Ectodermal cell (in vitro differentiated cells): ENCODE measurements around the gene STX8.
"Not testable (repeated sequence)": the region's sequence is repeated elsewhere in the genome, so short reads cannot be mapped to it uniquely, and the experiment has no call there.

Experiments used
- H3K27ac ChIP-seq: 2 replicates; pipeline ENCODE4 v1.7.0; 2013; ENCODE audit warnings: mild to moderate bottlenecking, low read depth, low read length; ENCODE audit not compliant: insufficient read depth, poor library complexity, severe bottlenecking
- H3K27me3 ChIP-seq: 2 replicates; pipeline ENCODE4 v1.7.0; 2013; ENCODE audit warnings: mild to moderate bottlenecking, low read length; ENCODE audit not compliant: insufficient read depth, control insufficient read depth, poor library complexity, severe bottlenecking
- H3K36me3 ChIP-seq: one replicate; pipeline ENCODE4 v1.7.0; 2013; ENCODE audit warnings: low read length; ENCODE audit not compliant: control insufficient read depth, insufficient read depth
- H3K4me1 ChIP-seq: one replicate; pipeline ENCODE4 v1.7.0; 2013; ENCODE audit warnings: low read length; ENCODE audit not compliant: control insufficient read depth, insufficient read depth
- H3K4me3 ChIP-seq: 2 replicates; pipeline ENCODE4 v1.7.0; 2013; ENCODE audit warnings: low read depth, low read length, control low read depth; ENCODE audit not compliant: insufficient read depth
- H3K9me3 ChIP-seq: 2 replicates; pipeline ENCODE4 v1.7.0; 2013; ENCODE audit warnings: mild to moderate bottlenecking, low read length, moderate library complexity; ENCODE audit not compliant: control insufficient read depth
- WGBS, 2 experiments: methylation state at CpG; one replicate each; pipeline ENCODE4 v1.1.7; 2013; ENCODE audit warnings: missing lambda C conversion rate in 2 of 2; 5-methylcytosine and 5-hydroxymethylcytosine counted together

STX8 gene

DNA sequence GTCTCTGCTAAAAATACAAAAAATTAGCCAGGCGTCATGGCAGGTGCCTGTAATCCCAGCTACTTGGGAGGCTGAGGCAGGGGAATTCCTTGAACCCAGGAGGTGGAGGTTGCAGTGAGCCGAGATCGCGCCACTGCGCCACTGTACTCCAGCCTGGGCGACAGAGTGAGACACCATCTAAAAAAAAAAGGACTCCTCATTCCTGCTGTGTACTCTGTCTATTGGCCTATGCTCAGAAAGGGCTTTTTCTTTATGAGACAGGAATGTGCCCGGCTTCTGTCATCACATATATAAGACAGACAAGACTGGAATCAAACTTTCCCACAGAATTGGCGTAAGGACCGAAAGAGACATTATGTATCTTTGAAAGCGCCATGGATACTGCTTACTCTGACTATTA is 236.1 kb downstream of the STX8 start:
- H3K36me3 ChIP-seq, H3K27ac ChIP-seq, H3K4me3 ChIP-seq, H3K27me3 ChIP-seq, H3K9me3 ChIP-seq, H3K4me1 ChIP-seq: not testable (repeated sequence)
- WGBS, 2 experiments: 87 to 90% methylated on average over 10 of the region's 10 CpGs

DNA sequence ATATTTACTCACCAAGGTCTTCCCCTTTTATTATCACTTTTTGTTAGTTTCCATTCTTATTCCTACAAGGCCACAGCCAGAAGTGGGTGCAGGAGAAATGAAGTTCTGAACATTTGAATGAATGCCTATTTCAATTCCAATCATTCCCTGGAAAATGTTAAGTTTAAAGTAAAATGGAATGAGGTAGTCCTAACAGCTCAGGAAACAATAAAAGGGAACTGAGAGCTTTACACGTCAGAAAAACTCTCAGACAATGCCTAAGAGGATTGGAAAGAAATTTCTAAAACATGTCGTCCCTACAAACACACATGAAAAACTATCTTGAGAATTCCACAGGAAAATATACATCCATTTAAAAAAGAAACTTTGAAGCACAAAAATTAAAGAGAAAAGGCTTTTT is 238.8 kb downstream of the STX8 start:
- Histone ChIP-seq H3K4me3 (no peak overlapping the region), H3K27me3 (no peaks in the 10 kb centered on the region), H3K4me1 (peaks cover 4% of the 10 kb centered on the region), H3K36me3 (no peaks in the 10 kb centered on the region), H3K27ac (no peak overlapping the region), H3K9me3 (no peaks in the 10 kb centered on the region)
- 82 to 94% methylated on average over 2 of the region's 2 CpGs for WGBS, 2 experiments

DNA sequence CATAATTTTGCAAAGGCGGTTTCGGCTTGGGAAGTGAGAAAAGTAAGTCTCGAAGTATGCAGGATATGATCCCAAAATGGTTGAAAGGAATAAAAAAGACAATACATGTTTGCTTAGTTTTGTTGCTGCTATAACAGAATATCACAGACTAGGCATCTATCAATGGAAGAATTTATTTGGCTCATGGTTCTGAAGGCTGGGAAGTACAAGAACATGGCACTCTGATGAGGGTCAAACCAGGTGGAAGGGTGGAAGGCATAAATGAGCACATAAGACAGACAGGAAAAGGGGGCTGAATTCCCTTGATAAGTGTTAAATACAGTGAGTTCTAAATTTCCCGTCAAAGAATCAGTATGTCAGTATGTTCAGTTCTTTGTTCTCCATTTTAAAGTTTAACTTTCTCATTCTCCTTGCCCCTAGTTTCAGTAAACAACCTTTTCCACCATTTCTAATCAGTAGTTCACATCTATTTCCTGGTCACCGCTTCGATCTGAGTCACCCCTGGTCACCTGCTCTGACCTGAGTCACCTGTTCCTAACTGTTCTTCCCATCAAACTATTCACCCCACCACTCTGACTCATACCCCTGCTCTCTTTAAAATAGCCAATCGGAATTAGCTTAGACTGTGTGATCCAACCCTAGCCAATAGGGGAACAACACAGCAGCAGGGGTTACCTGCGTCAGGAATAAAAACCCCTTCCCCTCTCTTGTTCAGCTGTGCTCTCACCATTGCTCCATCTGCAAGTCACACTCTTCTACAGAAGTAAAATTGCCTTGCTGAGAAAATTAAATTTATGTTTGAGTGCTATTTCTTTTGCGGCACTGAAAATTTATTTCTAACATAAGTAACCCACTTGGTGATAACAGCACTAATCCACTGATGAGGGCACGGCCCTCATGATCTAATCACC is 240.8 kb downstream of the STX8 start:
- 88 to 94% methylated on average over 10 of the region's 10 CpGs for WGBS, 2 experiments
- Histone ChIP-seq H3K27me3 (no peaks in the 10 kb centered on the region), H3K36me3 (no peaks in the 10 kb centered on the region), H3K27ac (no peak overlapping the region), H3K4me3 (no peak overlapping the region), H3K9me3 (no peaks in the 10 kb centered on the region), H3K4me1 (peaks cover 23% of the 10 kb centered on the region)

DNA sequence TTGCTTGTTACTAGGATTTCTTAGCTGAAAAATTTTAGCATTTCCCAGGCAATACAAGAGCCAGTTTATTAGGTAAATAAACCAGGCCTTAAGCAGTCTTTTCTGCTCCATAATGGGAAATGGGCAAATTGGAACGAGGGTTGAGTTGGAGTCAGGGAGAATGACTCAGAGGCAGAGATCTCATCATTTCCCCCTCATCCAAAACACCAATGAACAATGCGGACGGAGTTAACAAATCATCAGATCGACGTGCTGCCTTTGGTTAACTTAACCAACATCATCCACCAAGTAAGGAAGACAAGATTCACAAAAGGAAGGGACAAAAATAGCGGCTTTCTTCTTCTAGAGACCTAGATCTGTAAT is 243.5 kb downstream of the STX8 start:
- Histone ChIP-seq H3K27me3 (no peaks in the 10 kb centered on the region), H3K27ac (no peak overlapping the region)
- WGBS, 2 experiments: 90 to 92% methylated on average over 6 of the region's 6 CpGs

DNA sequence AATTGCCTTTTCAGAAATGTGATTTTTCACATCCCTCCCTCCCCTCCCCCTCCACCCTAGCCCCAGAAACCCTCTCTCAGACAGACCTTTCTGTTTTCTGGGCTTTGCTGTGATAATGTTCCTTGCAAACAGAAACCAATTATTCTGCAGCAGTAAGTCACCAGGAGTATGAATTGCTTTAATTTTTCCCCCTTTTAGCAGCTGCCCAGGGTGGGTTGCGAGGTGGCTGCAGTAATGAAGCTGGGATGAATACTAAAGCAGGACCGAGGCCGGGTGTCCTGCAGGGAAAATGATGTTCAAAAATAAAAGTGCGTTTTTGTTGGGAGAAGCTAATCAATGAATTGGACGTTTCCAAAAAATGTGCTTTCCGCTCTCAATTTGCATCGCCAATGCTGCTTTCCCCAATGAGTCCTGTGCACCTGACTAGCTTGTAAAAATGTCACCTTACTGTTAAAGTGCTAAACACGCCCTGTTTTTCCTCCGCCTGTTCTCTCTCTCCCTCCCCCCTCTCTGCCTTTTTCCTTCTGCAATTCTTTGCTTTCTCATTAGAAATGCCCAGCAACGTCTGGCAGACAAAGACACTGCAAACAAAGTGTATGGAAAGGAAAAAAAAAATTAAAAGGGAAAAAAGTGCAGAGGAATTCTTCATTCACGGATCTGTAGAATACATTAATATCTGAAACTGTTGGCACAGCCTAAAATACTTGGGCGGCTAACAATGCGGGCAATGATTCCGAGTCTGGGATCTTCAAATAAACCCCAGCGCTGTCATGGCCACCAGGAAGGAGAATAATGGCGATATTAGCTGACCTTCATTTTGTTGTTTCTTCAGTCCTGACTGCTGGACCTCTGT is 244.1 kb downstream of the STX8 start:
- Histone ChIP-seq H3K4me3 (no peak overlapping the region), H3K4me1 (peaks cover 31% of the 10 kb centered on the region), H3K27ac (peak overlapping the region; percentile 92), H3K27me3 (no peaks in the 10 kb centered on the region), H3K36me3 (no peaks in the 10 kb centered on the region), H3K9me3 (no peaks in the 10 kb centered on the region)
- WGBS, 2 experiments: 61 to 63% methylated on average over 16 of the region's 16 CpGs

More for the DNA sequence above, 243.5 kb downstream of the STX8 start:
- peaks cover 31% of the 10 kb centered on the region for H3K4me1 ChIP-seq
- H3K36me3 ChIP-seq: no peaks in the 10 kb centered on the region
- H3K9me3 ChIP-seq: no peaks in the 10 kb centered on the region
- no peak overlapping the region for H3K4me3 ChIP-seq

DNA sequence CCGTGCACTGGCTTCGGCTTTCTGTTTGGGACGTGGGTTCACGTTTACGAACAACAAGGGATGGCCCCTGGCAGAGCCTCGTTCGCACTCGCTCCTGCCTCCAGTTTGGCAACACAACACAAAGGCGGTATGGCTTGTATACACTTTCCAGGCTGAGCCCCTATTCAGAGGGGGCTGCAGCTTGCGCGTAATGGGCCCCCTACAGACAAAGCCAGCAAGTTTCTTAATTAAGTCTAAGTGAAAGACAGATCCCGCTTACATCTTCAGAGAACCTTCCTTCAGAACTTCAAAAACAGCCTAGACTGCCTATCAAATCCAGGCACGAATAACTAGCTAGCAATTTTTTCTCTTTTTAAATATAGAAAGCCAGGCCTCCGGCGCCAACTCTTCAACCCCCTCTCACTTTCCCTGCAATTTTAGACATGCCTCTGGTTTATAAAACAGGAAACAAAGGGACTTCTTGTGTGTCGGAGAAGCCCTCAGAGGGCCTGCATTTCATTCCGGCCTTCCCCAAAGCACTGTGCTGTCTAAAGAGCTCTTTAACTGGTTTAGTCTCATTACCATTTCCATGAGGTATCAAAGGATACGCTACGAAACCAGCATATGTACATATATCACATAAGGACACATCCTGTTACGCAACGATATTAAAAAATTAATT is 244.9 kb downstream of the STX8 start:
- no peaks in the 10 kb centered on the region for H3K9me3 ChIP-seq
- H3K27me3 ChIP-seq: no peaks in the 10 kb centered on the region
- 24 to 27% methylated on average over 21 of the region's 21 CpGs for WGBS, 2 experiments
- H3K36me3 ChIP-seq: no peaks in the 10 kb centered on the region
- peaks cover 31% of the 10 kb centered on the region for H3K4me1 ChIP-seq
- H3K4me3 ChIP-seq: no peak overlapping the region
- H3K27ac ChIP-seq: peak overlapping the region; percentile 92

DNA sequence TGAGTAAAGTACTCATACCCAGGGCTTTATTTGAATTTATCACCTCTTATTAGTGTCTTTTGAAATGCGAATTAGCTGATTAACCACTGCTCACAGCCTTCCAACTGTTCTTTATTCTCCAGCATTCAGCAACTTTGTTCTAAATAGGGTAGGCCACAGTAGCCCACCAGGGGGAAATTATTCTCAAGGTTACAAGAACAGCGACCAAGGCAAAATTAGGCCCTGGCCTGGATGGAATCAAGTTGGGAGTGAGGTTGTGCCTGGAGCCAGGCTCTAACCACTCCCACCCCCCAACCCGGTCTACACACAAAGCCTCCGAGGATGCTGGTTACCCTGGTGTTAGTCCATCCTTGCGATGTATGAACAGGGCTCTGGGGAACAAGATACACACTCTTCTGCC is 245.5 kb downstream of the STX8 start:
- 11 to 15% methylated on average over 5 of the region's 5 CpGs for WGBS, 2 experiments
- Histone ChIP-seq H3K9me3 (no peaks in the 10 kb centered on the region), H3K4me1 (peaks cover 31% of the 10 kb centered on the region), H3K36me3 (no peaks in the 10 kb centered on the region), H3K27ac (peak overlapping the region; percentile 92), H3K4me3 (no peak overlapping the region), H3K27me3 (no peaks in the 10 kb centered on the region)

DNA sequence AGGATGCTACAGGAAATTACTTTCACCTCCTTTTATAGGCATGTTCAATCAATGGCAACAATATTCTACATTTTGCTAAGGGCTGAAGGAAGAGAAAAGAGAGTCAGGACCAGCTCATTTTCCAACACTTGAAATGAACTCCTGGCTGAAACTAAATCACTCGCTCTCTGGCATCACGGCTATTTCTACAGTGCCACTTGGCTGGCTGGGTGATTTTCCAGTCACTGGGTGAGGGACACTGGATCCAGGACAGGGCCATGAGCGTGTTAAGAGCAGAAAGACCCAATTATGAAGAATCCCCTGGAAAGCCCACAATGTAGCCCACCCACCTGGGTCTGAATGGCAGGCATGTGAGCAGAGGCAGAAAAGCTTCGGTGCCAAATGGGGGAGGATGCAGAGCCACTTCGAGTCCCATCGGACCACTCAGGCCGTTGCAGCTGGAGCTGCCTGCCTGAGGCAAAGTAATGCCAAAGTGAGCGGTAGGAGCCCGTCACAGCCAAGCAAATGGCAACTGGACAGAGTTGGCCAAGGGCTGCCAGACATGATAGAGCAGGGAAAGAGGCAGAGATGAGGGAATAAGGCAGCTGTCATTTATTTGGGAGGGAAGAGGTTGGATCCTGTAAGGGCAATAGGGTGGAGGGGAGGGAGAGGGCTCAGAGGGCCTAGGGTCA is 246.2 kb downstream of the STX8 start:
- Histone ChIP-seq H3K4me3 (no peak overlapping the region), H3K27me3 (no peaks in the 10 kb centered on the region), H3K36me3 (no peaks in the 10 kb centered on the region), H3K4me1 (peaks cover 31% of the 10 kb centered on the region), H3K27ac (no peak overlapping the region), H3K9me3 (no peaks in the 10 kb centered on the region)
- WGBS, 2 experiments: 67 to 71% methylated on average over 9 of the region's 9 CpGs

DNA sequence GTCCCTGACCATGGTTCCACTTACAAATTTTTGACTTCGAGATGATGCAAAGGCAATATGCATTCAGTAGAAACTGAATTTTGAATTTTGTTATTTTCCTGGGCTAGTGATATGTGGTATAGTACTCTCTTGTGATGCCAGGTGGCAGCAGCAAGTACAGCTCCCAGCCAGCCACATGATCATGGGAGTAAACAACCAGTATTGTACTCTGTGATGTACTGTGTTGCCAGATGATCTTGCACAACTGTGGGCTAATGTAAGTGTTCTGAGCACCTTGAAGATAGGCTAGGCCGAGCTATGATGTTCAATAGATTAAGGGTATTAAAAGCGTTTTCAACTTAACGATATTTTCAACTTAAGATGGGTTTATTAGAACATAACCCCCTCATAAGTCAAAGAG is 250.8 kb downstream of the STX8 start:
- H3K36me3 ChIP-seq: no peaks in the 10 kb centered on the region
- H3K4me3 ChIP-seq: no peak overlapping the region
- H3K9me3 ChIP-seq: no peaks in the 10 kb centered on the region
- peaks cover 21% of the 10 kb centered on the region for H3K4me1 ChIP-seq
- no peak overlapping the region for H3K27ac ChIP-seq
- H3K27me3 ChIP-seq: no peaks in the 10 kb centered on the region
- 97 to 100% methylated on average over 2 to 4 of the region's 4 CpGs for WGBS, 2 experiments
